ENCODE data around the gene KCNT2.
A peak's percentile ranks its signal among the peaks of the same experiment; 100 is the strongest.

The KCNT2 gene

DNA sequence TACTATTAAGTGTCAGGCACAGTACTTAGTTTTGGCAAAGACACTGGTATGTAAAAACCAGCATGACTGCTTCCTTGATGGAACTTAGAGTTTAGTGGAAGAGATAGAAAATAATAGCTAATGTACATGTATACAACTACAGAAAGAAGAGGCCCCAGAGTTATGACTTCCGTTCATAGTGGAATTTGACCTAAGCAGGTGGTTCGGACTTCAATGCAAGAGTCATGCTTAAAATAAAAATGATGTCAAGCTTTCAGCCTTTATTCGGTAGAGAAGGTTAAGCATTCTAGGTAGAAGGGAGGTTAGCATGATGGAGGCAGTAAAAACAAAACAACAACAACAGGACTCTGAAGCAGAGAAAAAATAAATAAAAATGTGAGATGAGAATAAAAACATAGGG is 165.9 kb downstream of the KCNT2 start:
- DNase-seq, result no peak

DNA sequence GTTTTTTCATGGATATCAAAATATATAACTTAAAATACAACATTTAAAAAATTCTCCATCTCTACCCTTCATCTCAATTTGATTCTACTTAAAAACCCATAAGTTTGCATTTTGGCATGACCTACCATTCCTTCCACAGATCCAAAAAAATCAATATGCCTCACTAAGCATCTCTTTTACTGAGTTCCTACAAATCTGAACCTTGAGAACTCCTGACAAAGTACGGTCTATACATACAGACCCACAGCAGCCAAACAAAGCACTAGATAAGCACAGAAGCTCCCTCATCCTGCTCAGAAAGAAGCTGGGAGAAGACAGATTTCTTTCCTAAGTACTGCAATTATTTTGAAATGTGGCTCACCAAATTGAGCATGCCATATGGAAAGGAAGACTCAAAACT is 167.5 kb downstream of the KCNT2 start:
- DNase-seq, result no peak

DNA sequence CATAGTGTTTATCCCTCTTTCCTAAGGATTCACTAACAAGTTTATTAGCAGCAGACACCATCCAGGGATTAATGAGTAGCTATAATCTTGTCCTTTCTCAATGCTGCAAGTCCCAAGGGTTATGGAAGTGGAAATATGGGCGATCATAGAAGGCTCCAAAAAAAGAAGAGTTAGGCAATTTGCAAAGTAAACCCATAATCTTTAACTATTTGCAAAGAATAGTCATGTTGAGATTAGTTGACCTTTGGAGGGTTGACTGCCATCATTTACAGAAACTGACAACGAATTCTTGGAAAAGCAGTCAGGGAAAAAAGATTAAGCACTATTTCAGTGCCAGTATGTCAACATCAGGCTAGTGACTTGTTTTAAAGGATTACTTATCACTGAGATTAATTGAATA is 169.9 kb downstream of the KCNT2 start:
- DNase-seq, result no peak

DNA sequence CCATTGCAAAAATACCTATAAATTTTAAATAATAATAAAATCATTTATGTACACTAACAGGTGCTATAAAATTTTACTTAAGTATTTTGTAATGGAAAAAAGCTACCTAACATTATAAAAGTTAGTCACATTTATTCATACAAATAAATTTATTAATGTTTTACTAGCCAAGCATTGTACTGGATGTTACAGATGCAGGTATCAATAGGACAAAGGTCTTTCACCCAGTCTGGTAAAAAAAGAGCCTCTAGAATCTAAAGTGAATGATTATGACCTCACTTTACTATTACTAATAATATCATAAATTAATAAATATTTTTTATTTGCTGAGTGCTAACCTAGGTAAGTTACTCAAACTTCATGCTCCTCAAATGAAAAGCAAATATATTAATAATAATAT is 170.6 kb downstream of the KCNT2 start:
- DNase-seq, result no peak

DNA sequence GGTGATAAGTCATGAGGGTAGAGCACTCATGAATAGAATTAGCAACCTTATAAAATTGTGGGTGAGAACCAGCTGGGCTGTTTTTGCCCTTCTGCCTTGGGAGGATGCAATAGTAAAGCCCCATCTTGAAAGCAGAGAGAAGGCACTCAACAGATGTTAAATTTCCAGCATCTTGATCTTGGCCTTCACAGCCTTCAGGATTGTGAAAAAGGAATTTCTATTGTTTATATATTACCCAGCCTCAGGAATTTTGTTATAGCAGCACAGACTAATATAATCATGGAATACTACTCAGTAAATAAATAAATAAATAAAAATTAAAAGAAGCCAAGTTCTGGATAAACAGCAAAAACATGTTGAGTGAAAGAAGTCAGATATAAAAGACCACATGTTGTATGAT is 175.2 kb downstream of the KCNT2 start:
- no peak for DNase-seq

DNA sequence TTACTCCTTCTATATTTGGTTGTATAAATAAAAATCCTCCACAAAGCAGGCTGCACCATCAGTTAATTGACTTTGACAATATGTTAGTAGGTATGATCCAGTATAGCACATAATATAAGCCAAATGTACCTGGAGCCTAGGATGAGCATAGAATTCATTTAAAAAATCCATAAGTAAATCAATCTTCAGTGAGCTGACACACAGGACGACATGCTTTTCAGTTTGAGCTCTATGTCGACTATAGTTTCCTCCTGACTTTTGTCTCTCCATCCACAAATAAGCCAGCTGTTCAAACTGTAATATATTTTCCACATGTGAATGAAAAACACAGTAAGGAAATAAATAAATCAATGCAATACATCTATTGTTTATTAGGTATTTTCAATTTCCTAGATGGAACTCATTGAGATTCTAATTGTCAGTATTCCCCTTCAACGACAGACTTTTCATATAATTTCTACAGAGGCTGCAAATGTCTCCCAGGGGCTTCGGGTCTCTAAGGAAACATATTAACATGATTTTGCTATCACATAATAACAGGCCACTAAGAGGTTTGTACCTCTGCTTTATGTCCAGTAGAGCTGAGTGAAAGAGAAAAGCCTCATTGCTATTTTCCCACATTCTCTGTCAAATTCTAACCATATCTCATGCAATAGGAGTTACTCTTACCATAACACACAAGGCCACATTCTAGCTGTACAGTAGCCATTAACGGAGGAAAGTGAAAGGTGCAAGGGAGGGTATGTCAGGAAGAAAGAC is 180.1 kb downstream of the KCNT2 start:
- DNase-seq, result no peak

DNA sequence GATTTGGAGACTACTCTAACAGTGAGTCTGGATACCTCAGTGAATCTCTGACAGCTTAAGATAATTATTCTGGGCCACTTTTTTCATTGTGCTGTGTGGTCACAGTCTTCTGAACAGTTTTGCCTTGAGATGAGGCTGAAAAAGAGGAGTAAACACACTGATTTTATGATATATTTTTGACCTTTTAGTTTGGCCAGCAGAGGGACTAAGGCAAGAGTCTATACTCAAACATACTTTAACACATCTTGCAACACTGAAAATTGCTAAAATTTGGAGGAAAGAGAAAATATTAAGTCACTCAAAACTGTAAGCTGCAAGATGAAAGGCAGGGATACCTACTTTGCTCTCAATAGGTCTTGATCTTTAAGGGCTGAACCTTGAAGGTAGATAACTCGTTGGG is 182.7 kb downstream of the KCNT2 start:
- no peak for DNase-seq

DNA sequence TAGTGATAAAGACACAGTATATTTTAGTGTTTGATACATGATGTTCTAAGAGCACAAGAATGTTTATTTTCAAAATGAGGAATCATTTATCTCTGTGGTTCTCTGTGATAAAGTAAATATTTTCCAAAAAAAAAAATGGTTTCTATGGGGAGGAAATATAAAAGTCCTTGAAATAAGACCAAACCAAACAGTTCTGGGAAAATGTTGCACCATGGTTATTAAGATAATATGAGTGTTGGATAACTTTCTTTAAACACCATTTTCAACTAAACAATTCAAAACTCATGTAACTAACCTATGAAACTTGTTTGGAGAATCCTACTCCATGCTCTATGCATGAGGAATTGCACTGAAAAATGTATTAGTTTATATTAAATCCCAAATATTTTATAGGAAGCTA is 184.6 kb downstream of the KCNT2 start:
- no peak for DNase-seq

DNA sequence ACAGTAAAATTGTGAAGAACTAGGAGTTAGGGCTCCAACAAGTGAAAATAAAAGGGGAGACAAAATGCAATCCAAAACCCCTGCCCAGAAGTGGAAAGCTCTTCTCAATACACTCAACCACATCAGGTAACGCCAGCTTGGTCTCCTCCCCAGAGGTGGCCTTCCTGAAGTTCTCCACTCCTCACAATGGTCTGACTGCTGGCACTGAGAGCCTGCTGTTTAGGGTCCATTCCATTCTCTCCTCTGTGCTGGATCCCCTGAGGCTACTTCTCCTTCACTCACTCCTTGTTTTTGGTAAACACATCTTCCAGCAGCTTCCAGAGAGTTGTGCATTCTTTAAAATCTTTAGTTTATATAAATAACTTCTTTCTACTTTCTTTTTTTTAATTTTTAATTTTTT is 189.5 kb downstream of the KCNT2 start:
- no peak for DNase-seq

DNA sequence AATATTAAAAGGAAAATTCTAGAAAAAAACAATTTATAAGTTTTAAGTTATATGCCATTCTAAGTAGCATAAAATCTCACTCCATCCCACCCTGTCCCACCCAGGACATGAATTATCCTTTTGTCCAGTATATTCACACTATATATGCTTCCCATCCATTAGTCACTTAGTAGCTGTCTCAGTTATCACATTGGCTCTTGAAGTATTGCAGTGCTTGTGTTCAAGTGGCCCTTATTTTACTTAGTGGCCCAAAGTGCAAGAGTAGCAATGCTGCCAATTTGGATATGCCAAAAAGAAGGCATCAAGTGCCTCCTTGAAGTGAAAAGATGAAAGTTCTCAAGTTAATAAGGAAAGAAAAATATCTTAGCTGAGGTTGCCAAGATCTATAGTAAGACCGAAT is 192.3 kb downstream of the KCNT2 start:
- no peak for DNase-seq

DNA sequence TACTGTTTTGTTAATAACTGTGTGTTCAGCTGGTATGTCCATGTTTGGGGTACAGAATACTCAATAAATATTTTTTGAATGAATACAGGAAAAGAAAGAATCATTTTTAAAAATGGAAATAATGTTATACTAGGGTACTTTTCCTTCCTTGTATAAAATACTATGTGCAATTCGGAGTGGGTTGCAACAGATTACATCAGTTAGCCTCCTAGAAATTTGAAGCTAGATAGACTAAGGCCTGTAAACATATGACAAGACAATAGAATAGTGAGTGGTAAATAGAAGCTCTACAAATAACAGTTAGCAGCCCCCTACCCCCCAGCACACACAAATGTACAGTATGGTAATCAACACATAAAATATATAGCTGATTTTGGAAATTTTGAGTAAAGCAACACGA is 195.9 kb downstream of the KCNT2 start:
- no peak for DNase-seq

DNA sequence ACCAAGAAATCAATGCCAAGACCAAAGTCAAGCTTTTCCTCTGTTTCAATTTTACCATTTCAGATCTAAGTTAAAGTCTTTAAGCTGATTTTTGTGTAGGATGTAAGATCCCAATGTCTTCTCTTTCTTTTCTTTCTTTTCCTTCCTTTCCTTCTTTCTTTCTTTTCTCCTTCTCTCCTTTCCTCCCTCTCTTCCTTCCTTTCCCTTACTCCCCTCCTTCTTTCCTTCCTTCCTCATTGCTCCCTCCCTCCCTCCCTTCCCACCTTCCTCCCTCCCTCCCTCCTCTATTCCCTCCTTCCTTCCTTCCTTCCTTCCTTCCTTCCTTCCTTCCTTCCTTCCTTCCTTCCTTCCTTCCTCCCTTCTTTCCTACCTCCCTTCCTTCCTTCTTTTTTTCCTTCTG is 197.5 kb downstream of the KCNT2 start:
- no peak for DNase-seq

DNA sequence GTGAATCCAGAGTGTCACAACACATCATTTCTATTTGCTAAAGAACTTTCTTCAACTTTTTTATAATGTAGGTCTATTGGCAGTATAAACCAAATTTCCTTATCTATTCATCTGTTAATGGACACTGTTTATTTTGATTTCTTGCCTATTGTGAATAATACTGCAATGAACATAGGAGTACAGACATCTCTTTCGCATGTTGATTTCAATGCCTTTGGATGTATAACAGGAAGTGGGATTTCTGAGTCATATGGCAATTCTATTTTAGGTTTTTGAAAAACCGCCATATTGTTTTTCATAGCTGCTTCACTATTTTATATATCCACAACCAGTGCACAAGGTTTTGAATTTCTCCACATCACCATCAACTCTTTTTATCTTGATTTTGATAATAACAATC is 198.7 kb downstream of the KCNT2 start:
- peak; percentile 21 for DNase-seq

DNA sequence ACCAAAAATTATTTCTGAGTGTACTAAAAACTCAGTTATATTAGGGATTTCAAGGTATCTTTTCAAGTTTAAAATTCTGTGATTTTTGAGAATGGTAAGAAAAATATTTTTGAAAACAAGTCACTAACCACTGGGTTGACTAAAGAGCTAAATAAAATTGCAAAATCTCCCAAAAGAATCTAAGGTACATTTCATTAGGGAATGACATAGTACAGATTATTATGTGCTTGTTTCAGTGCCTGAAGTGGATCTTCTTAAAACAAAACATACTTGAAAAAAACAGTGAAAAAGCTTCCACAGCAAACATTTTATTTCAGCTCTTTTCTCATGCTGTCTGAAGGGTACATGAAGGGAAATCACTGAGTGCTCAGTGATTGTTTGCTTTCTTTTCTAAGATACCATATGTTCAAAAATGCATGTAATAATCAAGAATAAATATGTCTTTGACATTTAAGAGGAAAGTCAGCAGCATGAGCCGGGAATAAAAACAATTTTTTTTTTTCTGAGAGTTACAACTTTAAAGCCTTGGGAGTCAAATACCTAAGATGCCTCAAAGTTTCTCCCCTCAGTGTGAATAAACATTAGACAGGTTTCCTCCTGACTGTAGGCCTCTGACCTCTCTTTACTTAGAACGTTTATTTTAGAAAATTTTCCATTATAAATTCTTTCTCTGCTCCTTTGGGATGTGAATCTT is 200.7 kb downstream of the KCNT2 start:
- DNase-seq, result peak; percentile 30

DNA sequence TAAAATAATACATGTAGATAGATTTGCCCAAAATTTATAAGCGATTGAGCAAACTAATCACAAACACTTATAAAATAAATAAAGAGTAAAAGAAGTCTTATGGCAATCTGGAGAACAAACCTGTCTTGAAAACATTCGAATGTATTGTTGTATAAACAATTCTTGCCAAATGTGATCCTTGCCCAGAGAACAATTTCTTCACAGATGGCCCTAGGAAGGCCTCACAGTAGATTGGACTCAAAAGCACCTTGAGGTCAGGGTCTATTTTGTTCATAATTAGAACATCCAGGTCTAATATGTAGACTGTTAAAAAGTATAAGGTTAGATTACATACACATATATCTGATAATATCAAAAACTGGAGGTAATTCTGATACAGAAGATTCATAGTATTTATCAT is 202.4 kb downstream of the KCNT2 start:
- no peak for DNase-seq

DNA sequence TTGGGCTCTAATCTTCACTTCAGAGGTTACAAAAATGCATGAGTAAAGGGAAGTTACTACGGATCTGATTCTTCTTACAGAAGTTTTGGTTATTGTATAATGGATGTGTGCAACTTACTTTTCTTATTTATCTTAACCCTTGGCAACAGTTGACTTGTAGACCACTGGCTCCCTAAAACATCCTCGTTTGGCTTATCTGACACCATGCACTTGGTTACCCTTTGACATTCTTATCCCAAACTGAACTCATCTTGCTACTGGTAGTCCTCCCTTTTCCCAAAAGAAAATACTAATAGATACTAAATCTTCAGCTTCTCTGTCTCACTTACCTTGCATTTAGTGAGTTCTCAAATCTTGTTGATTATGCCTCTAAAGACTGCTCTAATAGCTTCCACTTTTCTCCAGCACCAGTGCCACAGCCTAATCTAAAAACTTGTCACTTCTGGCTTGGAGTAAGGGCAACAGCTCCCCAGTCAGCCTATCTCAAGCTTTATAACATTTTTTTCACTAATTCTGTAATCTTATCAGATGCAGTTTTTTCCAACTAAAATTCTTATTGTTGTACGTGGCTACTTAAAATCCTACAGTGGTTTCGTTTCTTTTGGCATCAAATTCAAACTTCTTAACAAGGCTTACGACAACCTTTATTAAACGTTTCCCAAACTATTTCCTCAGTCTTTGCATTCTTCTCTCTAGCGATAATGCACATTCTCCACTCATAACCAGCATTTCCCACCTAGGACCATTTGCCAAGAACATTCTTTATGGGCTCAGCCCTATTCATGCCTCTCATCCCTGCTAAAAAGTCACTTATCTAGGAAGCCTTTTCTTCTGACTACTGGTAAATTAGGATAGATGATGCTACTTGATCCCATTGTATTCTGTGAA is 204.2 kb downstream of the KCNT2 start:
- DNase-seq, result peak; percentile 7

DNA sequence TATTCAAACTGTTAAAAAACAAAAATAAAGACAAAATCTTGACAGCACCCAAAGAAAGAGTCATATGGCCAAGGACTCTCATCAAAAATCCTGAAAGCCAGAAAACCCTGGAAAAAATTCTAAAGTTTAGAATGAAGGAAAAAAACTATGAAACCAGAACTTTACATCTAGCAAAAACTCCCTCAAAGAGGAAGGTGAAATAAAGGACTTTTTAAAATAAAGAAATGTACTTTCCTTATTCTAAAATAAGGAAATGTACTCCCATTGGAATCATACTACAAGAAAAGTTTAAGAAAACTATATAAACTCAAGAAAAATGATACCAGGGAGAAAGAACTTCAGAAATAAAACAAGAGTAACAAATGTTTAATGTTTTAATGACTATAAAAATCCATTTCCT is 206.3 kb downstream of the KCNT2 start:
- no peak for DNase-seq

DNA sequence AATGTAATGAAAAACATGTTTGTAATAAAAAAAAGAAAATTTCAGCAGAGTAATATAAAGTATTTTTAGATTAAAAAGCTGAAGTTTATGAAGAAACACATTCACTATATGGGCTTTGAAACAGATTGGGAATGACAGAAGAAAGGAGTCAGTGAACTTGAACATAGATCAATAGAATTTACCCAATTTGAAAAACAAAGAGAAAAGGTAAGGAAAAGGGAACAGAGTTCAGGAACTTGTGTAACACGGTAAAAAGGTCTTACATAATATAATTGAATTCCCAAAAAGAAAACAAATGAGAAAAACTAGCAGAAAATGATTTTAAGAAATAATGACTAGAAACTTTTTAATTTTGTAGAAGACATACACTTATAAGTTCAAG is 206.8 kb downstream of the KCNT2 start:
- no peak for DNase-seq

DNA sequence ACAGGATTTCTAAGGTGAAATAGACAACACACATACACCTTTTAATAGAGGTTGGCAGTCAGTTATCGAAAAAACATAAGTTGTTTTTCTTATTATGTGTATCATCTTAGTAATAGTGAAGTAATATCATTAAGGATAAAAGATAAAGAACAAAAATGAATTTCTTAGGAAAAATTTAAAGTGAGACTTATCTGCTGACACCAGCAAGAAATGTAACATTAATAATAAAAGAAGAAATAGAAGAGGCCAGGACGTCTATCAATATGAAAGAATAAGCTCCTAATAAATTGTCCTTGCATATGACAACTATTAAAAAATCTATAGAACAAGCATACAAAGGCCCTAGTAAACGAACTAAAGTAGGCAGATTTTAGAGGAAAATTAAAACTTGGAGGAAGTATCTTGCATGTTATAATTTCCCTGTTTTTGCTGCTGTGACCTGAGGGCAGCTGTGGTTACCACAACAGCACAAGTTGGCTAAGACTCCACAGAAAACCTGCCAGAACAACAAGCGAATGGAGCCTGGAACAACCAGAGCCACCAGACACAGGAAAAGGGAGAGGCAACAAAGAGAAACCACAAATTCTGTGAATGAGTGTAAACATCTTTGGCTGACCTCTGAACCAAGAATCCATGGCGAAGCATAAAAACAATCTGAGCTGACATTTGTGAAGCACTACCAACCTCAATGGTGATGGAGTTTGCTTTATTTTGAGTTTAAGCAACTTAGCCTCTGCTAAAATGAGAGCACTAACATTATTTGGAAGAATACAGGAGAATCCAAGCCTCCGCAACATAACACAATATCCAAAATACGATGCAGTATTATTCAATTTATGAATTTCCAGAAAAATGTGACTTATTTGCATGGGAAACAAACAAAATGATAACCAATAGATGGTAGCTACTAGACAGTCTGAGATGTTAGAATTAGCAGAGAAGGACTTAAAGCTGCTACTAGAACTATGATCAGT is 207.5 kb downstream of the KCNT2 start:
- DNase-seq, result peak; percentile 57

DNA sequence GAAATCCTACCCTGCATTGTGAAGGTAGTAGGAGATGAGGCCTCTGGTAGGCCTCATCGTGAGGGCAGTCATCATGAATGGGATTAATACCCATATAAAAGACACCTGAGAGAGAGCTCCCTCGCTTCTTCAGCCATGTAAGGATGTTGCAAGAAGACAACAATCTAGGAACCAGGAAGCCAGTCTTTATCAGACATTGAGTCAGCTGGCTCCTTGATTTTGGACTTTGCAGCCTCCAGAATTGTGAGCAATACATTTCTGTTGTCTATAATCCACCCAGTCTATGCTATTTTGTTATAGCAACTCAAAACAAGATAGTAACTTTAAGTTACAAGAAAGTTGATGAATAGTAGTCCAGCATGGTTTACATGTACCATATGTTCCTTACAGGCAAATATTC is 208.5 kb downstream of the KCNT2 start:
- DNase-seq, result no peak

DNA sequence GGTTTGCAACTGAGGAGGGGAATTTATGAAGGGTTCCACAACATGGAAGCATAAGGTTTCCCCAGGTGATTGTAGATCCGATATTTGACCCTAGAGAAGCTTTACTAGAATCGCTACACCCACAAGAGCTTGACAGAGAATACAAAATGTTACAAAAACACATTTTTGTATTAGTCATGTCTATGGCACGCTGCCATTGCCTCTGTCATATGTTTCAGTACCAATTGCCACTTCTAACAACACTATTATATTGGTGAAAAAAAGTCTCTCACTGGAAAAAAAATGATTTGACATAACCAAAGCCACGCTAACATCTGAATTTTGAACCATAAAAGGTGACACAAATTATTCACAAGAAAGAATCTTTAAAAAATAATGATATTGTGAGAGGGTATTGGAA is 214.5 kb downstream of the KCNT2 start:
- DNase-seq, result peak; percentile 54

DNA sequence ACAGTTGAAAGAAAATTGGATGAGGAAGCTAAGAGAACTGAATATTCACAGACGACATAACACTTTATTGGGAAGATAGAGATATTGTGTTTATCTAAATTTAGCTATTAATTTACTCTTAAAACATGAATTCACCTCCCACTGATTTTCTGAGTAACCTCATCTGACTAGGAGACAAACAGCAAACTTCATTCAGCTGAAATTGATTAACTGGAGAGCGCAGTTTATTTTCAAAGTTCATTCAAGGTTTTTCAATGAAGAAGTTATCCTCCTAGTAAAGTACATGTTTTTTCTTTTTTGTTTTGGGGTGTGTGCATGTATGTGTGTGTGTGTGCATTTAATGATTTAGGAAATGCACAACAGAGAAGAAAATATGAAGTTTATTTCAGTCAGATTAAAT is 215.0 kb downstream of the KCNT2 start:
- DNase-seq, result no peak

DNA sequence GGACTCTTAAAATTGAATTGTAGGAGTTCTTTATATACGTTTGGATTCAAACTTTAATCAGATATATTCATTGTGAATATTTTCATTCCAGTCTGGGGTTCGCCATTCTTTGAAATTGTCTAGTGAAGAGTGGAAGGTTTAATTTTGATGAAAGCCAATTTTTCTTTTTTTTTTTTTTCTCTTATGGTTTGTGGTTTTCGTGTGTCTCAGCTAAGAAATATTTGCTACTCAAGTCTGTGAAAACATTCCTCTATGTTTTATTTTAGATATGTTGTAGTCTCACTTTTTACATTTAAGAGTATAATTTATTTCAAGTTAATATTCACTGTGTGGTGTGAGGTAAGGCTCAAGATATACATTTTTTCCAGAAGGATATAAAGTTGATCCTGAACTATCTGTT is 220.5 kb downstream of the KCNT2 start:
- DNase-seq, result peak; percentile 31

Measured in fibroblast of skin of right quadriceps (primary cell).